DMS114 treated with DMSO at 0.1 percent for 48 hours (cell line): Measurements from ENCODE around the gene ZNF430.
"Not testable (repeated sequence)": the region's sequence is repeated elsewhere in the genome, so short reads cannot be mapped to it uniquely, and the experiment has no call there.

Experiments
- DNase-seq: peaks from one replicate; lab custom pipeline; 2025; ENCODE audit not compliant: unreplicated experiment; lab: John Stamatoyannopoulos, UW

The ZNF430 gene

DNA sequence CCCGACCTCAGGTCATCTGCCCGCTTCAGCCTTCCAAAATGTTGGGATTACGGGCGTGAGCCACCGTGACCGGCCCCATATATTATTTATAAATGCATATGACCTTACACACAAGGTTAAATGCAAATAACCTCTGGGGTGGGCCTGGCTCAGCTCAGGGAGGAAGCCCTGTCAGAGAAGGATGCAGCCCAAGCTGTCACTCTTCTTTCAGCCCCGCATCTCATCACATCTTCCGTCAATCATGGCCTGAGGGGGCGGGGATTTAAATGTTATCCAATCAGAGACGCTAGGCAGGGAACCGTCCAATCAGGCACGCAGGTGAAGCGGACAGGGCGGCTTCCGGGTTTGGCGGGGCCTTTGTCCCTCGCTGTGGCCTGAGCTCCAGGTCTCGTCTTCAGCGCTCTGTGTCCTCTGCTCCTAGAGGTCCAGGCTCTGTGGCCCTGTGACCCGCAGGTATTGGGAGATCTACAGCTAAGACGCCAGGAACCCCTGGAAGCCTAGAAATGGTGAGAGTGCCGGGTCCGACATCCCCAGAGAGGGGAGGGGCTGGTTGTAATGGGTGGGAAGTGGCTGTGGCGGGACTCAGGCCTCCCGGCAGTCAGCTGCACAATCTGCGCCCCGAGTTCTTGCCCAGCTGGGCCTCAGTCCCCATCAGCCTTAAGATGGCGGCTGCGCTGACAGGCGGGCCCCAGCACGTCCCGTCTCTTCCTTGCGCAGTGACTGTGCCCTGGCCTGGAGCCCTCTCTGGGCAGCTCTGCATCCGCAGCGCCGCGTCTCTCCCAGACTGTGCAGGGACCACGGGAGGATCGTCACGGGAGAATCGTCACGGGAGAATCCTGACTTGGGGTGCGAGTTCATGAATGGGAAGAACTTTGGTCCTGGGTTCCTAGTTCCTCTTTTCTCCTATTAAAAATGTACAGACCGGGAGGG is at the start of gene ZNF430:
ZNF430 (plus strand) TSS at position 360 of the 930 bp plus-strand sequence; CDS start at position 504, 144 bp downstream.
- peak; percentile 98 for DNase-seq

DNA sequence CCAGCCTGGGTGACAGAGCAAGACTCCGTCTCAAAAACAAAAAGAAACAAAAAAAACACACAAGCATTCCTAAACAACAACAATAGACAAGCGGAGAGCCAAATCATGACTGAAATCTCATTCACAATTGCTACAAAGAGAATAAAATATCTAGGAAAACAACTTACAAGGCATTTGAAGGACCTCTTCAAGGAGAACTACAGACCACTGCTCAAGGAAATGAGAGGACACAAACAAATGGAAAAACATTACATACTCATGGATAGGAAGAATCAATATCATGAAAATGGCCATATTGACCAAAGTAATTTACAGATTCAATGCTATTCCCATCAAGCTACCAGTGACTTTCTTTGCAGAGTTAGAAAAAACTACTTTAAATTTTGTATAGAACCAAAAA is 27.7 kb upstream of the ZNF430 start:
- not testable (repeated sequence) for DNase-seq

- DNase-seq = peak; percentile 96
These were observed 20.6 kb upstream of the ZNF430 start for GRCh38 chr19:20999731-21000352.

- not testable (repeated sequence) for DNase-seq
These were observed 781 bp downstream of the ZNF430 start for GRCh38 chr19:21021238-21021637.

DNA sequence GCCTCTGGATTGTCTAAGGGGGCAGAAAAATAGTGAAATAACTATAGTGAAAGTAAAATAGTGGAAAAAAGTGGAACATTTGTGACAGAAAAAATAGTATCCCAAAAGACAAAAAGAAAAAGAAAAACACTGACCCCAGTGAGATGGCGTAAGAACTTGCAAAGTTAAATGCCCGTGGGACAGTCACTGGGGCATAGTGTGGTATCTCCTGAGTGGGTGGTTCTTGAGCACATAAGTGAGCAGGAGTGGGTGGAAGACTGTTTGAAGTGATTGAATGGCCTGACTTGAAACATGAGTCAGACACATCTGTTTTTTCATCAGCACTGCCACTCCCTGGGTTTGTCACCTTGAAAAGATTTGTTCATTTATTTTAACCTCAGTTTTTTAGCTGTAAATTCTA is 2.5 kb downstream of the ZNF430 start:
- DNase-seq = no peak

DNA sequence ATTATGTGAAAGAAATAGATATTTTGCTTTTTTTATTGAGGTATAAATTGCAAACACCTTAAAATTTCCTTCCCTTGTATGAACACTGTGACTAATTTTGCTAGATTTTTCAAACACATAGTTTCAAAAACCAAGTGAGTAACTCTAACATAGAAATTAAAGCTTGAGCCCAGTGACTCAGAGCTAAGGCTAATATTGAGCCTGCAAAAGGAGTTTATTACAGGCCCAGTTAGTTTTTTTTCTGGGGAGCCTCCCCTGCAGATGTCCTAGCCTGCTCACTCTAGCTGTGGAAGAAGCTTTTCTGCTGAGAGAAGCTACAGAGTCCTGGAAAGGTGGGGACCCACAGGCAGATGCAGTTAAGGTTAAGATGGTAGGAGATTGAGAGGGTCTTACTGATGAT is 3.4 kb downstream of the ZNF430 start:
- DNase-seq = no peak

DNA sequence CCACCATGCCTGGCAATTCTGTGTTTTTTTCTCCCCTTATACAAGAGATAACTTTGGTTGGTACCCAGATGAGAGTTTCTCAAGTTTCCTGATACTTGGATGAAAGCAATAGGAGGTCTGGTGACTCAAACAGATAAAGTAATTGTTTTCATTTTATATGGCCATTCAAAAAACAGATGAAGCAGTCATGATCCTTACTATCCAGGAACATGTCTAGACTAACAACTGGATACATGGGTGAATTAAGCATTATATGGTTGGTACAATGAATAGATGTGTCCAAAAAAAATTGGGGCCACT is 8.5 kb downstream of the ZNF430 start:
- no peak for DNase-seq

DNA sequence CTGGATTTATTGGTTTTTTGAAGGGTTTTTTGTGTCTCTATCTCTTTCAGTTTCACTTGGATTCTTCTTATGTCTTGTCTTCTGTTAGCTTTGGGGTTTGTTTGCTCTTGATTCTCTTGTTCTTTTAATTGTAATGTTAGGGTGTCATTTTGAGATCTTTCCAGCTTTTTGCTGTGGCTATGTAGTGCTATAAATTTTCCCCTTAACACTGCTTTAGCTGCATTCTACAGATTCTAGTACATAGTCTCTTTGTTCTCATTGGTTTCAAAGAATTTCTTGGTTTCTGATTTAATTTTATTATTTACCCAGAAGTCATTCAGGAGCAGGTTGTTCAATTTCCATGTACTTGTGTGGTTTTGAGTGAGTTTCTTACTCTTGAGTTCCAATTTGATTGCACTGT is 24.6 kb downstream of the ZNF430 start:
- DNase-seq = no peak

DNA sequence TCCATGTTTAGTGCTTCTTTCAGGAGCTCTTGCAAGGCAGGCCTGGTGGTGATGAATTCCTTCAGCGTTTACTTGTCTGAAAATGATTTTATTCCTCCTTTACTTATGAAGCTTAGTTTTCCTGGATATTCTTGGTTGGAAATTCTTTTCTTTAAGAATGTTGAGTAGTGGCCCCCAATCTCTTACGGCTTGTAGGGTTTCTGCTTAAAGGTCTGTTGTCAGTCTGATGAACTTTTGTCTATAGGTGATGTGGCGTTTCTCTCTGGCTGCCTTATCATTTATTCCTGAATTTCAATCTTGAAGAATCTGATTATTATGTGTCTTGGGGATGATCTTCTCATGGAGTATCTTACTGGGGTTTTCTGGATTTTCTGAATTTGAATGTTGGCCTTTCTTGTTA is 26.0 kb downstream of the ZNF430 start:
- DNase-seq = no peak

GRCh38 chr19:21047716-21048115 is 27.3 kb downstream of the ZNF430 start:
- DNase-seq = no peak

DNA sequence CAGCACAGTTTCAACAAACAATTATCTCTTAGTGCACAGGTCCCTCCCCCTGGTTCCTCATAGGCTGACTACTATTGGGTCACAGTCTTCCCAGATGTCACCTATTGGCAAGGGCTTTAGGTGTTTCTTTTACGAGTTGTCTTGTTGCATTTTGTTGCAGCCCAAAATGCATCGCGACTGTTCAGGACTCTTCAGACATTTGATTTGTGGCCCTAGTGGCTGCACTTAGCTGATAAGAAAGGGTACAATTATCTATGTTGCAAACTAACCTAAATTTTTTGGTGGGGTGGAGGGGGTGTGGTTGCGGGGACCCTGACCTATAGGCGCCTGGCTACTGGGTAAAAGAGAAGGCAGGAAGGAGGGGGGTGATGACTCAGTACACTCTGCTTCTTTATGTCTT is 32.4 kb downstream of the ZNF430 start:
- no peak for DNase-seq

DNA sequence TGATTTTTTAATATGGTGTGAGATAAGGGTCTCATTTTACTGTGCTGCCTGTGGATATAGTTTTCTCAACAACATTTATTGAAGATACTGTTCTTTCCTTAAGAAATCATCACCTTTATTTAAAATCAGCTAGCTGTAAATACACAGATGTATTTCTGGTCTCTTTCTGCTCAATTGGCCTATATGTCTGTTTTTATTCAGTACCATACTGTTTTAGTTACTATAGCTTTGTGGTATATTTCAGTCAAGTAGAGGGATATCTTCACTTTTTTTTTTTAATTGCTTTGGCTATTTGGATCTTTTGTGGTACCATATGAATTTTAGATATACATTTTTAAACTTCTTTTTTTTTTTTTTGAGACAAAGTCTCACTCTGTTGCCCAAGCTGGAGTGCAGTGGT is 44.9 kb downstream of the ZNF430 start:
- no peak for DNase-seq

DNA sequence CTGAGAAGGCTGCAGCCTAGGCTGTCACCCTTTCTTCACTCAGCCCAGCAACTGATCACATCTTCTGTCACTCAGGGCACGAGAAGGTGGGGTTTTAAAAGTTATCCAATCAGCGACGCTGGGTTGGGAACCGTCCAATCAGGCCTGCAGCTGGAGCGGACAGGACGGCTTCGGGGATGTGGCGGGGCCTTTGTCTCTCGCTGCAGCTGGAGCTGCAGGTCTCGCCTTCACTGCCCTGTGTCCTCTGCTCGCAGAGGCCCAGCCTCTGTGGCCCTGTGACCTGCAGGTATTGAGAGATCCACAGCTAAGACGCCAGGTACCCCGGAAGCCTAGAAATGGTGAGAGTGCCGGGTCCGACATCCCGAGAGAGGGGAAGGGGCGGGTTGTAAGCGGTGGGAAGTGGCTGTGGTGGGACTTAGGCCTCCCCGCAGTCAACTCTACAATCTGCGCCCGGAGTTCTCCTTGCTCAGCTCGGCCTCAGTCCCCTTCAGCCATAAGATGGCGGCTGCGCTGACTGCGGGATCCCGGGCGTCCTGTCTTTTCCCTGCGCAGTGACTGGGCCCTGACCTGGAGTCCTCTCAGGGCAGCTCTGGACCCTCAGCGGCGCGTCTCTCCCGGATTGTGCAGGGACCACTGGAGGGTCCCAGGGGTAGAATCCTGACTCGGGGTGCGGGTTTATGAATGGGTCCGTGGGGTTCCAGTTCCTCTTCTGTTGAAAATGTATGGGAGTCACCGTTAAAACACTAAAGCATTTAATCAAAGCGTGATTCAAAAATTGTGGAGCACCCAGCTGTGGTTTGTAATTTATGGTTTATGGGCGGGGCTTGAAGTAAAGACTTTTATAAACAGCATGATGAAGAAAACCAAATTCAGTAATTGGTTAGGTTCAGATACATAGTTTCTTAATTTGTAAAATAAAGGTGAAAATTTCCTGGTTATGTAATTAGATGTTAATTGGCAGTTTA is 61.8 kb downstream of the ZNF430 start, which contains the start of gene ZNF714:
ZNF714 (plus strand) TSS at position 193 of the 965 bp plus-strand sequence. CDS start 16,066 bp downstream, outside the sequence.
- DNase-seq = peak; percentile 76

DNA sequence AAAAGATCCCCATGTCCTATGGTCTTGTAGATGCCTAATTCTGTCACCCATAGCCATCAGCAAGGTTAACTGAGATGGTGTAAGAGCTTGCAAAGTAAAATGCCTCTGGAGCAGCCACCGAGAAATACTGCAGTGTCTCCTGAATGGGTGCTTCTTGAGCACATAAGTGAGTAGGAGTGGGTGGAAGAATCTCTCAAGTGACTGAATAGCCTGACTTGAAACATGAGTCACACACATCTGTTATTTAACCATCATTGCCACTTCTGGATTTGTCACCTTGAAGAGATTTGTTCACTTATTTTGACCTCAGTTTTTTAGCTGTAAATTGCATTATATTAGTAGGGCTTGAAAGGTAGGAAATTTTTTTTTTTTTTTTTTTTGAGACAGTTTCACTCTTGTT is 63.9 kb downstream of the ZNF430 start:
- no peak for DNase-seq

DNA sequence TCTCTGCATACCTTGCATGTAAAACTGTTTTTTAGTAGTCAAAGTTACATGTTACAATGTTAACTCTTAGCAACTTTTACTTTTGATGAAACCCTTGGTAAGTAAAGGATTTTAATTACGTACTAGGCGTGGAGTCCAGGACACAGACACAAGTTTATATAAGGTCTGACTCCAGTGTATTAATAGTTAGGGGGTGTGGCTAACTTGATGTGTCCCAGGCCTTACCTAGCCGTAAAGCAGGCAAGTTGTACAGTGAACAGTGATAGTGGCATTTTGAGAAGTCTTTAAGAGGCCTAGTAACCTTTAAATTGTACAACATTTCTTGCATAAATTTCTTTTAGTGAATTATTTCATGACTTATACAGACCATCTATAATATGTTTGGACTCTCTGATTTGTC is 67.4 kb downstream of the ZNF430 start:
- DNase-seq = no peak

DNA sequence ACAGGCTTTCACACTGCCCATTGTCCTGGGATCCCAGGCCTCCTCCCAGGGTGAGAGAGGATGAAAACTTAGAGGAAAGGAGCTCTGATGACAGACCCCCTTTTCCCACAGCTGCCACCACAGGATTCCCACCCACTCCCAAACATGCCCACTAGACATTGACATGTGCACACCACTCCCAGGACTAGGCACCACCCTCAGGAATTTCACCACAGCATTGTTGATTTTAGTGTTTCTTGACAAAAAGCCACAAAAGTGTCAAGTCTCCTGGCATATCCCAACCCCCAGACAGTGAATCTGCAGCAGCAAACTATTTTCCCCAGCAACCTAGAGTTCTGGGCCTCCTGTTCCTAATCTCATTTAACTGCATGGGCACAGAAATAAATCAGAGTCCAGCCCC is 71.7 kb downstream of the ZNF430 start:
- no peak for DNase-seq

DNA sequence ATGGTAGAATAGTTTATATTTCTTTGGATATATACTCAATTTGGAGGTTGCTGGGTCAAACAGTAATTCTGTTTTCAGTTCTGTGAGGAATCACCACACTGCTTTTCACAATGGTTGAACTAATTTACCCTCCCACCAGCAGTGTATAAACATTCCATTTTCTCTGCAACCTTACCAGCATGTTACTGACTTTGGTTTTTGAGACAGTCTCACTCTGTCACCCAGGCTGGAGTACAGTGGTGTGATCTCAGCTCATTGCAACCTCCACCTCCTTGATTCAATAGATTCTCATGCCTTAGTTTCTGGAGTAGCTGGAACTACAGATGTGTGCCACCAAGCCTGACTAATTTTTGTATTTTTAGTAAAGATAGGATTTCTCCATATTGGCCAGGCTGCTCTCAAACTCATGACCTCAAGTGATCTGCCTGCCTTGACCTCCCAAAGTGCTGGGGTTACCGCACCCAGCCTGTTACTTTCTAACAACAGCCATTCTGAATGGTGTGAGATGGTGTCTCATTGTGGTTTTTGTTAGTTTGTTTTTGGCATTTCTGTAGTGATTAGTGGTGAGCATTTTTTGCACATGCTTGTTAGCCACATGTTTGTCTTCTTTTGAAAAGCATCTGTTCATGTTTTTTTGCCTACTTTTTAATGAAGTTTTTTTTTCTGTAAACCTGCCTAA is 74.0 kb downstream of the ZNF430 start:
- no peak for DNase-seq

DNA sequence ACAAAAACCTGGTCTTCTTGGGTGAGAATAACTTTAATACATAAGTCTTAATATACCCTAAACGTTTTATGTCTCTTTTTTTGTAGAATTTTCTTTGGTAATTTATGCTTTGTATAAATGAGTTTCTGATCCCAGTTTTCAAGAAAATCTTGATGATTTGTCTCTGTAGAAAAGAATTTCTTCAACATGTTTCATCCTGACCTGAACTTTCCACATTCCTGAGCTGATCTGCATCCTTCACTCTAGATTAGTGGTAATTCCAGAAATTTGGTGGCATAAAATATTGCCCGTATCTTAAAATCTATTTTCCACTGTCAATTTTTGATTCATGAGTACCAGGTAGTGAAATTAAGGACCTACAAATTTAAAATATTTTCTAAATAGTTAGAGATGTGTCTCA is 77.8 kb downstream of the ZNF430 start:
- no peak for DNase-seq

- DNase-seq = no peak
These were observed 81.2 kb downstream of the ZNF430 start for GRCh38 chr19:21101521-21102242.

- no peak for DNase-seq
These were observed 88.7 kb downstream of the ZNF430 start for GRCh38 chr19:21109116-21109515.
